ENCODE results near the gene CDC42BPA.

DNA sequence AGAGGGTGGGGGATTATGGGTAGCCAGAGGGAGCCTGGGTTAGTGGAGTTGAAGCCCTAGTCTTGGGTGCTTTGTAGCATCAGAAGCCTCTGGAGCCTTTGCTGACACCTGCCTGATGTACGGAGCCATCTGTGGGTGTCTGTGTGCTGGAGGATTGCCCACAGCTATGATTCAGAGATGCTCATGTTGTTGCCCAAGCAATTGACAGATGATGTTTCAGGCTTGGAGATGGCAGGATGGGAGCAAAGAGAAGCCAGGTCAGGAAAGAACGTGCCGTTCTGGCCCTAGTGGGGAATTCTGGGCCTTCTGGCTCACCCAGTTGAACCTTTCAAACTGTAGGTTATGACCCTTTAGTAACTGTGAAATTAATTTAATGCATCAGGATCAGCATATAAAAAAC, 350.6 kb downstream of the CDC42BPA start:
- TF ChIP-seq, protein P1, sequence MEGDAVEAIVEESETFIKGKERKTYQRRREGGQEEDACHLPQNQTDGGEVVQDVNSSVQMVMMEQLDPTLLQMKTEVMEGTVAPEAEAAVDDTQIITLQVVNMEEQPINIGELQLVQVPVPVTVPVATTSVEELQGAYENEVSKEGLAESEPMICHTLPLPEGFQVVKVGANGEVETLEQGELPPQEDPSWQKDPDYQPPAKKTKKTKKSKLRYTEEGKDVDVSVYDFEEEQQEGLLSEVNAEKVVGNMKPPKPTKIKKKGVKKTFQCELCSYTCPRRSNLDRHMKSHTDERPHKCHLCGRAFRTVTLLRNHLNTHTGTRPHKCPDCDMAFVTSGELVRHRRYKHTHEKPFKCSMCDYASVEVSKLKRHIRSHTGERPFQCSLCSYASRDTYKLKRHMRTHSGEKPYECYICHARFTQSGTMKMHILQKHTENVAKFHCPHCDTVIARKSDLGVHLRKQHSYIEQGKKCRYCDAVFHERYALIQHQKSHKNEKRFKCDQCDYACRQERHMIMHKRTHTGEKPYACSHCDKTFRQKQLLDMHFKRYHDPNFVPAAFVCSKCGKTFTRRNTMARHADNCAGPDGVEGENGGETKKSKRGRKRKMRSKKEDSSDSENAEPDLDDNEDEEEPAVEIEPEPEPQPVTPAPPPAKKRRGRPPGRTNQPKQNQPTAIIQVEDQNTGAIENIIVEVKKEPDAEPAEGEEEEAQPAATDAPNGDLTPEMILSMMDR (IDR thresholded peaks at IDR 0.05): no peak
- TF ChIP-seq POLR2A (IDR thresholded peaks at IDR 0.05) (no peak), POLR2AphosphoS5 (IDR thresholded peaks at IDR 0.05; ENCODE audit: insufficient read depth in 1 of 2, low read depth in 1 of 2) (no peak)
